GM21825 (cell line): ENCODE results near the gene TFAP2D.
A peak's percentile ranks its signal among the peaks of the same experiment; 100 is the strongest.

Source experiments
- ATAC-seq: cut with Tn5 transposase; IDR thresholded peaks from one replicate; pipeline ENCODE4 v1.9.1; 2021; ENCODE audit warnings: mild to moderate bottlenecking, moderate library complexity; ENCODE audit not compliant: unreplicated experiment

Gene TFAP2D

GRCh38 chr6:50713226-50713625, at the start of gene TFAP2D:
Gene TFAP2D (plus strand): TSS chr6:50713526. CDS start chr6:50714056, 530 bp downstream.
- ATAC-seq, result no peak

DNA sequence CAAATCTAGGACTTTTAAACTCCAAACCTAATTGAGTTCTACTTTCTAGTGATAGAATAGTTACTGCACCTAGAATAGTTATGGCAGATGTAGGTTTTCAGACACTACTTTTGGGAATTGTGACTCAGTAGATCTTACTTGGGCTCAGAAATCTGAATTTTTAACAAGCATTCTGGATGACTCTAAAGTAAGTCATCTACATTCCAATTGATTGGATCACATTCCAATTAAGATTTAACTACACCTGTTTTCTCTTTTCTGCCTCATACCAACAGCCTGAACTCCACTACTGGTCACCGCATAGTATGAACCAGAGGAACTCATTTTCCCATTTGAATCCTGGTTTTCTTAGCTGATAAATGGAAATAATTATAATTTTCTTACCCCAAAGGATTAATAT, 49.5 kb upstream of the TFAP2D start:
- no peak for ATAC-seq

- ATAC-seq, result no peak
Measured at GRCh38 chr6:50666089-50666488, 47.2 kb upstream of the TFAP2D start.

GRCh38 chr6:50681213-50681824, 32.0 kb upstream of the TFAP2D start:
- peak; percentile 73 for ATAC-seq

DNA sequence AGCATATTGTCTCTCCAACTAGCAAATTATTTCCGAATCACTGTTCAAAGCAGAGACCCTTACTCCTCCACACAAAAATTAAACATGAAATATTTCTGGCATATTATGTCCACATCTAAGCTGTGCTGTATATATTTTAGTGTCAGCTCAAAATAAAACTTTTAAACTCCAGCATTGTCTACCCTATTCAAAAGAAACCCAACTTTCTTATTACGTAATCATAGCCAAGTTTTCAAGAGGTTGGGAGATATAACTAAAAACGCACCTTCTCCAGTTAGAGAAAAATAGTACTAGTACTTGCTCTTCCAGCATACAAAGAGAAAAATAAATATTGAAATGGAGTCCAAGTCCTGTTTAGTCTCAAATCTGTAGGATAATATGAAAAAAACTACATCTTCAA, 24.1 kb upstream of the TFAP2D start:
- no peak for ATAC-seq

GRCh38 chr6:50691814-50692495, 21.4 kb upstream of the TFAP2D start:
- no peak for ATAC-seq

- no peak for ATAC-seq
Measured at GRCh38 chr6:50698546-50698945, 14.8 kb upstream of the TFAP2D start.

- ATAC-seq, result no peak
Measured at GRCh38 chr6:50699051-50699775, 14.1 kb upstream of the TFAP2D start.

DNA sequence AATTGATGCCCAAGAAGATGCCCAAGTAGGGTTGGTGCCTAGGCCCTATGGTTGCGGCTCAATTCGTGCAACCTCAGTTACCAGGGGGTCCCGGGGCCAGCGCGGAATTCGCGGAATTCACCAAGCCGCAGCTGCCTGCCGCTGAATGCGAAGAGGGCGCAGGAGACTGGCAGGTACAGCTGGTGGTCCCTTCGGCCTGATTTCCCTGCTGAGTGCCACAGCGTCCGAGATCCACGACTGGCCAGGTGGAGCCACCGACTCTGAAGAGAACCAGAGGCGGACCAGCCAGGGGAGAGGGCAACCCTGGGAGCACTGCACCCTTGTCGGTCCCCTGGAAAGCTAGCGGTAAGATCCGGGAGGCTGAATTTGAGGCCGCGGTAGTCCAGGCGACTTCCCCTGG, 6.8 kb upstream of the TFAP2D start:
- no peak for ATAC-seq

- ATAC-seq, result no peak
Measured at GRCh38 chr6:50707191-50707590, 6.1 kb upstream of the TFAP2D start.

- no peak for ATAC-seq
Measured at GRCh38 chr6:50707652-50708300, 5.5 kb upstream of the TFAP2D start.

GRCh38 chr6:50708664-50709365, 4.5 kb upstream of the TFAP2D start:
- ATAC-seq, result no peak

DNA sequence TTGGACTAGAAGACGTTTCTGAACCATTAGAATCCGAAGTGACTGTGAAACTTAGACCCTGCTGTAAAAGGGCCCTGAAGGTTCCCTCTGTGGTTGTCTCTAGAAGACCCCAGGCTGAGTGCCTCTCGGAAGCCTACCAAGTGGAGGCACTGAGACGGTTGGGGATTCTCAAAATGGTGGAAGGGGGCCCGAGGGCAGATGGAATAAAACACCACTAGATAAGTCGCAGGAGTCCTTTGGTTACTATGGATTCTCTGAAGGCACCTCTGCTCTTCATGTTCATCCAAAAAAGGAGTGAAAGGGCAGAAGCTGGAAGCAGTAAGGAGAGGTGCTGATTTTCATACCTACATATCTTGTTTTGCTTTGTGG, 4.0 kb upstream of the TFAP2D start:
- no peak for ATAC-seq

DNA sequence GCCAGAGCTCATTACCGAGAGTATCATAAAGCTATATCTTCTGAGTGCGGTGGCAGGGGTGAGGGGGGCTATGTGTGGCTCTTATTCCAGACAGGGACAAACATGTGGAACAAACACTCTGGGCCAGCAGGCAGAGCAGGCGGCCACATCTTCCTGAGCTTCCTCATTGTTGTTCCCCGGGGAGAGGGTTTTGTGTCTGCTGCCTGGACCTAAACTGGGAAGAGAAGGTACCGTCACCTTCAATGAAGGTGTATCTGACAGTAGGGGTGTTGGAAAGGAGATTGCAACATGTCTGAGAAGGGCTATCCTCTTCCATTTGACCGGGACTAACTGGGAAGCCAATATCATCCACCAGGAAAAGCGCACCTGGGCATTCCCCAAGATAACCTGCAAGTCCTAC, 1.6 kb upstream of the TFAP2D start:
- no peak for ATAC-seq

DNA sequence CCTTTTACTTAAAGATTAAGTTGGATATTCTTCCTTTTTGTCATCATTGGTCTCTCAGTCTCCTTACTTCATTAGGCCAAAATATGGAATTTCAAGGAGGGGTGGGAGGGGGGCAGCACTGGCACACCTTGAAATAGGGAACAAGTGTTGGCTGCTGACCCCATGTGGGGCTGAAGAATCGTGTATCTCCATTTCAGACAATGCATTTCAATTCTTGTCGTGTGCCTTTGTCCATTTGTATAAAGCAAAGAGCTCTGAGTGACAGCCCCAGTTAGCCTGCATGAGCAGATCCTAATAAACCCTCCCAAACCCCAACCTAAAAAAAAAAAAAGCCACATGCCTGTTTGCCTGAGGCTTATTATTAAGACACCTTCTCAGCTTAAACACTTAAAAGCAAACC, 1.0 kb upstream of the TFAP2D start:
- ATAC-seq, result no peak

DNA sequence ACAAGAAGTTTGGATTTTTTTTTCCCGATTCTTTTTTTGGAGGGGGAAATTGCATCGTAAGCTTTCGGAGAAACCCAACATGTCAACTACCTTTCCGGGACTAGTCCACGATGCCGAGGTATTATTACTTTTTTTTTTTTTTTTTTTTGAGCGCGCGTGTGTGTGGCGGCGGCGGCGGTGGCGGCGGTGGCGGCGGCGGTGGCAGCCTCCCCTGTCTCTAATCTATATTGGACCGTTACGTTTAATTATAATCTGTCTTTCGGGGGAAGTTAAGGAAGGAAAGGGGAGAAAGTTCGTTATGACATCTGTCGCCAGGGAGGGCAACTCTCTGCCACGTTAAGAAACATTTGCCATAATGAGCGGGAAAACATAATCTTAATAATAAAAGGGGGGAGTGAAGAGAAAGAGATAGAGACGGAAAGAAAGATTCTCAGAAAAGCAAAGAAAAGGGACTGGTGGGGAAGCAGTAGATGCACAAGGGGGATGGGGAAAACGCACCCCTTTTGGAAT, 706 bp downstream of the TFAP2D start:
- no peak for ATAC-seq

DNA sequence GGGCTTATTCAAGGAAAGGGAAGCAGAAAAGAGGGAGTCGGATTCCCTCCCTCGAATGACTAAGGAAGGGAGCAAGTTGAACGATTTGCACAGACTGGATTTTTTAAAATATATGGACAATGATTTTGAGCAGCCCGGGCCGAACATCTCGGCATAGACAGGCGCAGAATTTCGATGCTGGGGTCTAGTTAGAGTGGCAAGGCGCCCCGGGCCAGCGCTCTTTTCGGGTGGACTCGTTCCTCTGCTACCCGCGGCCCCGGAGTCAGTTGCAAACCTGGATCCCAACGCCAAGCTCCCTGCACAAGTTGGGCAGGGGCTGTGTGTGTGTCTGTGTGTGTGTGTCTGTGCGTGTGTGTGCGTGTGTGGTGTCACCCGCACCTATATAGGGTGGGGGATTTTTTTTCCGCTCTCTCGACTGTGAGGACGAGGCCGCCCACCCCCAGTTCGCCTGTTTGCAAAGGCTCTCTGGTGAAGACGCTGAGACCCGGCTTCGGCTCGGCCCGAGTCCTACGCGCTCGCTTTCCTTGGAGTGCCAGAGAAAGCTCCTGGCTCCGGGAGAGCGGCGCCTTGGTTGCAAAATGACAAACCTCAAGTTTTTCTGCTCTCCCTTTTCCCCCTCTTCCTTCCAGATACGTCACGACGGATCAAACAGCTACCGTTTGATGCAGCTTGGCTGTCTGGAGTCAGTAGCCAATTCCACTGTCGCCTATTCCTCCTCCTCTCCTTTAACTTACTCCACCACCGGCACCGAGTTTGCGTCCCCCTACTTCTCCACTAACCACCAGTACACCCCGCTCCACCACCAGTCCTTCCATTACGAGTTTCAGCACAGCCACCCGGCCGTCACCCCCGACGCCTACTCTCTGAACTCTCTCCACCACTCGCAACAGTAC, 1.4 kb downstream of the TFAP2D start:
- no peak for ATAC-seq

GRCh38 chr6:50716899-50717509, 3.7 kb downstream of the TFAP2D start:
- ATAC-seq, result no peak

DNA sequence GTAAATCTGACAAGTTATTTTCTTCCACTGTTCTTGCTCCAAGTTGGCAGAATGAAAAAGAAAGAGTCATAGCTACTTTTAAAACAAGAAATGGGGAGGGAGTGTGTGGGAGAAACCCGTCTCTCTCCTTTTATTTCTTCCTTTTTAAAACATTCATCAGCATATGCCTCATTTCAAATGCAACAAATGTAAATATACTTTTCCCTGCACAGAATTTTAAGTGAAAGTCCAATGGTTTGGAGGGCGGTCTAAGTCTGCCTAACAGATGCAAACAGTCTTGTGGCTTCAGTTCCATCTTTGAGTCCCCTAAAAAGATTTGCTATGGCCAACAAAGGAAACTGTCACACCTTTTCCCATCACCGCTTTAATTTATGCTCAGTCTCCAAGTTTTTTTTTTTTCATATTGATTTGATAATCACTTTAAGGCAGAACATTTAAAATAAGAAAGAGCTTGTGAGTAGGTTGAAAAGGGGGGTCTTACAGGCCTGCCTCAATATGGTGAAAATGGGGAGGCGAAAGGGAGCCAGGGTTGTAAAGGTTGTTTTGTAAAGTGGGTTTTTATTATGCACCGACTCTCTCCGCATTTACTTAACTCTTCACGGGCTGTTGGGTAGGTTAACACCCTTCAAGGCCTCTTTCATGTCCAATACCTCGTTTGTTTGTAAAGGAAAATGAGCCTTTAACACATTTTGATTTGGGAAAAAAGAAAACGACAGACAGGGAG, 4.6 kb downstream of the TFAP2D start:
- no peak for ATAC-seq
